ENCODE results near the gene SH3D21.

- TF ChIP-seq CTCF (IDR thresholded peaks at IDR 0.05) (no peak), POLR2AphosphoS5 (IDR thresholded peaks at IDR 0.05) (no peak)
Measured at GRCh38 chr1:36339615-36340014, 33.4 kb downstream of the SH3D21 start.

Data from sigmoid colon (tissue), 4 donors.